PC-9 (cell line): ENCODE results near the gene ACOT4.
"Not testable (repeated sequence)": the region's sequence is repeated elsewhere in the genome, so short reads cannot be mapped to it uniquely, and the experiment has no call there.

Experiments used
- CTCF ChIP-seq: fragments of 200-600 bp; sonication (generic); conservative IDR thresholded peaks from 2 replicates; pipeline ENCODE4 v1.6.1; 2017; ENCODE audit warnings: mixed run types, antibody characterized with exemption, mild to moderate bottlenecking, moderate library complexity
- EZH2 ChIP-seq: fragments of 200-600 bp; sonication (generic); IDR thresholded peaks from 2 replicates; pipeline ENCODE4 v1.8.0; 2017; ENCODE audit warnings: antibody characterized with exemption, low read depth

- not testable (repeated sequence) for TF ChIP-seq CTCF, EZH2
Measured at GRCh38 chr14:73573740-73574139, 17.9 kb upstream of the ACOT4 start.
